HG02981 (cell line): ENCODE data around the gene MAGI2.

Source experiments
- ATAC-seq: cut with Tn5 transposase; IDR thresholded peaks from one replicate; pipeline ENCODE4 v1.9.1; 2021; ENCODE audit warnings: mild to moderate bottlenecking, moderate library complexity; ENCODE audit not compliant: unreplicated experiment

MAGI2 gene

GRCh38 chr7:78760620-78761355 lies 692.7 kb downstream of the MAGI2 start:
- ATAC-seq: no peak

GRCh38 chr7:78752554-78752953 lies 700.9 kb downstream of the MAGI2 start:
- no peak for ATAC-seq

GRCh38 chr7:78751253-78751652 lies 702.2 kb downstream of the MAGI2 start:
- ATAC-seq: no peak

GRCh38 chr7:78749052-78749746 lies 704.3 kb downstream of the MAGI2 start:
- ATAC-seq: no peak

GRCh38 chr7:78747592-78747991 lies 705.9 kb downstream of the MAGI2 start:
- no peak for ATAC-seq

- ATAC-seq: no peak
These were observed 707.2 kb downstream of the MAGI2 start for GRCh38 chr7:78746301-78746700.

GRCh38 chr7:78742694-78743093 lies 710.8 kb downstream of the MAGI2 start:
- no peak for ATAC-seq

GRCh38 chr7:78736548-78736947 lies 716.9 kb downstream of the MAGI2 start:
- ATAC-seq: no peak

GRCh38 chr7:78734626-78735025 lies 718.8 kb downstream of the MAGI2 start:
- ATAC-seq: no peak

- ATAC-seq: no peak
These were observed 733.4 kb downstream of the MAGI2 start for GRCh38 chr7:78720066-78720465.

GRCh38 chr7:78718212-78718611 lies 735.3 kb downstream of the MAGI2 start:
- no peak for ATAC-seq

- no peak for ATAC-seq
These were observed 736.6 kb downstream of the MAGI2 start for GRCh38 chr7:78716876-78717275.

GRCh38 chr7:78714356-78714755 lies 739.1 kb downstream of the MAGI2 start:
- no peak for ATAC-seq

- no peak for ATAC-seq
These were observed 741.4 kb downstream of the MAGI2 start for GRCh38 chr7:78712111-78712510.

- no peak for ATAC-seq
These were observed 743.8 kb downstream of the MAGI2 start for GRCh38 chr7:78709658-78710057.

- ATAC-seq: no peak
These were observed 749.0 kb downstream of the MAGI2 start for GRCh38 chr7:78704504-78704903.

GRCh38 chr7:78703391-78703790 lies 750.1 kb downstream of the MAGI2 start:
- no peak for ATAC-seq

- ATAC-seq: no peak
These were observed 750.7 kb downstream of the MAGI2 start for GRCh38 chr7:78702770-78703169.

- ATAC-seq: no peak
These were observed 757.6 kb downstream of the MAGI2 start for GRCh38 chr7:78695826-78696225.

- ATAC-seq: no peak
These were observed 761.9 kb downstream of the MAGI2 start for GRCh38 chr7:78691584-78691983.

GRCh38 chr7:78690174-78690573 lies 763.3 kb downstream of the MAGI2 start:
- no peak for ATAC-seq

- no peak for ATAC-seq
These were observed 765.1 kb downstream of the MAGI2 start for GRCh38 chr7:78688376-78688775.

- ATAC-seq: no peak
These were observed 767.3 kb downstream of the MAGI2 start for GRCh38 chr7:78686189-78686588.
